ENCODE data around the gene RAPGEFL1.
A peak's percentile ranks its signal among the peaks of the same experiment; 100 is the strongest.

Gene RAPGEFL1

GRCh38 chr17:40158438-40159013 lies 18.7 kb upstream of the RAPGEFL1 start:
- ChIA-PET POLR2A (interaction anchor here (0.8 to 1.3 kb wide), 2 partner anchors 38 to 46 kb away, joined by 3 read pairs; no protein-coding TSS in a partner anchor), CTCF (interaction anchor here (1.2 kb wide), 1 partner anchor 45 kb away, joined by 4 read pairs; no protein-coding TSS in a partner anchor)
- no peak for DNase-seq (ENCODE audit: extremely low spot score)
- TF ChIP-seq FOXK2 (IDR thresholded peaks at IDR 0.05) (no peak), SUZ12 (IDR thresholded peaks at IDR 0.05) (no peak), LEF1 (IDR thresholded peaks at IDR 0.05; ENCODE audit: borderline replicate concordance) (no peak), FOXA1 (IDR thresholded peaks at IDR 0.05) (no peak), FOXM1 (IDR thresholded peaks at IDR 0.05; ENCODE audit: borderline replicate concordance) (no peak), SP1 (IDR thresholded peaks at IDR 0.05) (no peak), TARDBP (IDR thresholded peaks at IDR 0.05) (no peak), CTBP1 (IDR thresholded peaks at IDR 0.05; ENCODE audit: borderline replicate concordance) (no peak), ARNT (IDR thresholded peaks at IDR 0.05) (no peak), ELF4 (IDR thresholded peaks at IDR 0.05) (no peak), HDGF (IDR thresholded peaks at IDR 0.05; ENCODE audit: borderline replicate concordance) (no peak), L3MBTL2 (conservative IDR thresholded peaks at IDR 0.05) (no peak), ZNF384 (IDR thresholded peaks at IDR 0.05) (no peak), NFRKB (IDR thresholded peaks at IDR 0.05) (no peak), PKNOX1 (IDR thresholded peaks at IDR 0.05) (no peak), BHLHE40 (IDR thresholded peaks at IDR 0.05; ENCODE audit: borderline replicate concordance) (no peak)

- no peak for DNase-seq (ENCODE audit: extremely low spot score)
- ChIA-PET POLR2A (no interaction called here), CTCF (no interaction called here)
- TF ChIP-seq ZNF384 (IDR thresholded peaks at IDR 0.05) (peak; percentile 13; the same call in 1 of the 2 replicates), TARDBP (IDR thresholded peaks at IDR 0.05) (no peak)
Observed at GRCh38 chr17:40159456-40159855, 17.8 kb upstream of the RAPGEFL1 start.

GRCh38 chr17:40167685-40168261 lies 9.5 kb upstream of the RAPGEFL1 start:
- no peak for DNase-seq (ENCODE audit: extremely low spot score)
- no peak for TF ChIP-seq L3MBTL2 (conservative IDR thresholded peaks at IDR 0.05)
- TF ChIP-seq ZNF384 (IDR thresholded peaks at IDR 0.05), result no peak
- TF ChIP-seq SUZ12 (IDR thresholded peaks at IDR 0.05), result no peak
- no peak for TF ChIP-seq SP1 (IDR thresholded peaks at IDR 0.05)
- no peak for TF ChIP-seq ELF4 (IDR thresholded peaks at IDR 0.05)
- no peak for TF ChIP-seq PKNOX1 (IDR thresholded peaks at IDR 0.05)
- no peak for TF ChIP-seq ARNT (IDR thresholded peaks at IDR 0.05)
- TF ChIP-seq LEF1 (IDR thresholded peaks at IDR 0.05; ENCODE audit: borderline replicate concordance), result no peak
- TF ChIP-seq NFRKB (IDR thresholded peaks at IDR 0.05), result no peak
- no peak for TF ChIP-seq TARDBP (IDR thresholded peaks at IDR 0.05)
- TF ChIP-seq HDGF (IDR thresholded peaks at IDR 0.05; ENCODE audit: borderline replicate concordance), result no peak
- no peak for TF ChIP-seq CTBP1 (IDR thresholded peaks at IDR 0.05; ENCODE audit: borderline replicate concordance)
- TF ChIP-seq FOXA1 (IDR thresholded peaks at IDR 0.05), result no peak
- no peak for TF ChIP-seq BHLHE40 (IDR thresholded peaks at IDR 0.05; ENCODE audit: borderline replicate concordance)
- TF ChIP-seq FOXK2 (IDR thresholded peaks at IDR 0.05), result no peak
- CTCF ChIA-PET, result interaction anchor here (0.6 to 8.0 kb wide), 11 partner anchors 12 to 129 kb away, joined by 3 to 82 read pairs (median 4); partner anchors contain the start of gene NR1D1
- POLR2A ChIA-PET, result interaction anchor here (1.0 to 2.3 kb wide), 8 partner anchors 17 to 120 kb away, joined by 3 to 24 read pairs (median 4); partner anchors contain the start of genes CASC3 and MSL1

- TF ChIP-seq ZNF384 (IDR thresholded peaks at IDR 0.05) (peak; percentile 66; the same call in 1 of the 2 replicates), CTBP1 (IDR thresholded peaks at IDR 0.05; ENCODE audit: borderline replicate concordance) (no peak), PKNOX1 (IDR thresholded peaks at IDR 0.05) (peak; percentile 60; the same call in 1 of the 2 replicates)
- peak; percentile 46 for DNase-seq (ENCODE audit: extremely low spot score)
- ChIA-PET POLR2A (interaction anchor here (1.0 to 2.3 kb wide), 7 partner anchors 16 to 120 kb away, joined by 3 to 24 read pairs (median 4); partner anchors contain the start of genes CASC3 and MSL1), CTCF (interaction anchor here (0.6 to 8.0 kb wide), 14 partner anchors 13 to 155 kb away, joined by 3 to 82 read pairs (median 4); partner anchors contain the start of gene NR1D1)
Observed at GRCh38 chr17:40168262-40168832, 8.9 kb upstream of the RAPGEFL1 start.

- ChIA-PET POLR2A (interaction anchor here (1.1 kb wide), 1 partner anchor 30 kb away, joined by 3 read pairs; the partner anchor contains the start of gene CASC3), CTCF (interaction anchor here (0.8 to 8.0 kb wide), 2 partner anchors 57 to 104 kb away, joined by 3 to 82 read pairs; no protein-coding TSS in a partner anchor)
- no peak for DNase-seq (ENCODE audit: extremely low spot score)
- TF ChIP-seq BHLHE40 (IDR thresholded peaks at IDR 0.05; ENCODE audit: borderline replicate concordance), result no peak
- no peak for TF ChIP-seq HDGF (IDR thresholded peaks at IDR 0.05; ENCODE audit: borderline replicate concordance)
- TF ChIP-seq FOXK2 (IDR thresholded peaks at IDR 0.05), result no peak
- no peak for TF ChIP-seq L3MBTL2 (conservative IDR thresholded peaks at IDR 0.05)
- TF ChIP-seq FOXM1 (IDR thresholded peaks at IDR 0.05; ENCODE audit: borderline replicate concordance), result no peak
- no peak for TF ChIP-seq ZNF384 (IDR thresholded peaks at IDR 0.05)
- no peak for TF ChIP-seq SP1 (IDR thresholded peaks at IDR 0.05)
- TF ChIP-seq PKNOX1 (IDR thresholded peaks at IDR 0.05), result no peak
- TF ChIP-seq ARNT (IDR thresholded peaks at IDR 0.05), result no peak
- no peak for TF ChIP-seq TARDBP (IDR thresholded peaks at IDR 0.05)
- no peak for TF ChIP-seq SUZ12 (IDR thresholded peaks at IDR 0.05)
- no peak for TF ChIP-seq NFRKB (IDR thresholded peaks at IDR 0.05)
- TF ChIP-seq FOXA1 (IDR thresholded peaks at IDR 0.05), result no peak
- no peak for TF ChIP-seq CTBP1 (IDR thresholded peaks at IDR 0.05; ENCODE audit: borderline replicate concordance)
Observed at GRCh38 chr17:40170325-40170724, 6.9 kb upstream of the RAPGEFL1 start.

Measured in HEK293T (cell line).